Neuronal stem cell (in vitro differentiated cells): ENCODE measurements around the gene AVL9. TPM values are rescaled to one million over a fixed set of nuclear protein-coding genes. Genes with fewer than 3 reads are reported as not detected.

Experiments used
- DNase-seq: peaks from one replicate; pipeline ENCODE4 v3.0.0-alpha.2; 2013; ENCODE audit warnings: low spot score
- H2AFZ ChIP-seq: one replicate; pipeline ENCODE4 v1.6.1; 2013; ENCODE audit warnings: mild to moderate bottlenecking, low read length, inconsistent platforms
- H2AK5ac ChIP-seq: 2 replicates; pipeline ENCODE4 v1.6.1; 2013; ENCODE audit warnings: low read depth, mild to moderate bottlenecking, inconsistent platforms, low read length, moderate library complexity, mixed read lengths
- H2BK120ac ChIP-seq: 2 replicates; pipeline ENCODE4 v1.6.1; 2013; ENCODE audit warnings: low read depth, mild to moderate bottlenecking, inconsistent platforms, low read length, moderate library complexity, mixed read lengths
- H2BK12ac ChIP-seq: one replicate; pipeline ENCODE4 v1.6.1; 2013; ENCODE audit warnings: low read length, inconsistent platforms
- H2BK15ac ChIP-seq: 2 replicates; pipeline ENCODE4 v1.6.1; 2013; ENCODE audit warnings: mild to moderate bottlenecking, low read length, inconsistent platforms, mixed read lengths
- H2BK5ac ChIP-seq: one replicate; pipeline ENCODE4 v1.6.1; 2013; ENCODE audit warnings: inconsistent platforms, mild to moderate bottlenecking, low read length, moderate library complexity
- H3K14ac ChIP-seq: one replicate; pipeline ENCODE4 v1.6.1; 2013; ENCODE audit warnings: low read length, inconsistent platforms
- H3K18ac ChIP-seq: 2 replicates; pipeline ENCODE4 v1.6.1; 2013; ENCODE audit warnings: low read length, inconsistent platforms
- H3K23ac ChIP-seq: 2 replicates; pipeline ENCODE4 v1.6.1; 2013; ENCODE audit warnings: low read depth, mild to moderate bottlenecking, mixed read lengths, low read length, inconsistent platforms; ENCODE audit not compliant: poor library complexity
- H3K27ac ChIP-seq: replicated peaks from 3 replicates; pipeline ENCODE4 v1.5.1; 2013; ENCODE audit warnings: low read length, inconsistent platforms
- H3K27me3 ChIP-seq, 3 experiments: 2 replicates each; pipeline ENCODE4 v1.6.1; 2013; ENCODE audit warnings: low read length in 3 of 3, mild to moderate bottlenecking in 2 of 3, inconsistent platforms in 1 of 3, low read depth in 1 of 3, mixed read lengths in 1 of 3, moderate library complexity in 1 of 3; ENCODE audit not compliant: control insufficient read depth in 3 of 3, insufficient read depth in 3 of 3
- H3K36me3 ChIP-seq, 2 donors: replicated peaks in 1 of 2; 2 replicates each; pipeline ENCODE4 v1.6.1; 2013; ENCODE audit warnings: low read length in 2 of 2; ENCODE audit not compliant: control insufficient read depth in 2 of 2, insufficient read depth in 2 of 2
- H3K4ac ChIP-seq: 2 replicates; pipeline ENCODE4 v1.6.1; 2013; ENCODE audit warnings: inconsistent platforms, mild to moderate bottlenecking, low read length, moderate library complexity
- H3K4me1 ChIP-seq, 2 donors: 1 replicate in 1 of 2; 2 replicates in 1 of 2; pipeline ENCODE4 v1.6.1; 2013; ENCODE audit warnings: low read length in 2 of 2, low read depth in 1 of 2; ENCODE audit not compliant: control insufficient read depth in 2 of 2, insufficient read depth in 1 of 2
- H3K4me2 ChIP-seq: one replicate; pipeline ENCODE4 v1.6.1; 2013; ENCODE audit warnings: mild to moderate bottlenecking, low read length, inconsistent platforms; ENCODE audit not compliant: insufficient read depth, poor library complexity, severe bottlenecking
- H3K4me3 ChIP-seq, 2 donors: 2 replicates each; pipeline ENCODE4 v1.5.1; 2013; ENCODE audit warnings: low read length in 2 of 2, mild to moderate bottlenecking in 2 of 2, inconsistent platforms in 1 of 2, moderate library complexity in 1 of 2
- H3K79me1 ChIP-seq: one replicate; pipeline ENCODE4 v1.6.1; 2013; ENCODE audit warnings: low read depth, mild to moderate bottlenecking, inconsistent platforms, low read length, moderate library complexity
- H3K9ac ChIP-seq: one replicate; pipeline ENCODE4 v1.6.1; 2013; ENCODE audit warnings: mild to moderate bottlenecking, low read depth, low read length, inconsistent platforms; ENCODE audit not compliant: poor library complexity
- H3K9me3 ChIP-seq, 2 donors: replicated peaks in 1 of 2; 2 replicates each; pipeline versions ENCODE3 to v1.6.1; 2013; ENCODE audit warnings: low read length in 2 of 2, mild to moderate bottlenecking in 2 of 2, inconsistent platforms in 1 of 2, low read depth in 1 of 2, mixed read lengths in 1 of 2, moderate library complexity in 1 of 2; ENCODE audit not compliant: control insufficient read depth in 2 of 2, insufficient read depth in 1 of 2
- H4K8ac ChIP-seq: one replicate; pipeline ENCODE4 v1.6.1; 2013; ENCODE audit warnings: low read depth, mild to moderate bottlenecking, inconsistent platforms, low read length, moderate library complexity
- H4K91ac ChIP-seq: one replicate; pipeline ENCODE4 v1.6.1; 2013; ENCODE audit warnings: low read length, low read depth, mild to moderate bottlenecking, inconsistent platforms; ENCODE audit not compliant: poor library complexity
- WGBS, 2 donors: extraction: QIAGEN DNeasy Blood & Tissue Kit; methylation state at CpG; one replicate each; pipeline ENCODE4 v1.1.7; 2013; ENCODE audit warnings: missing lambda C conversion rate in 2 of 2, mixed read lengths in 1 of 2; ENCODE audit not compliant: insufficient read length in 2 of 2, insufficient replicate concordance in 1 of 2; ENCODE audit errors: extremely low coverage in 2 of 2; 5-methylcytosine and 5-hydroxymethylcytosine counted together
- polyA plus RNA-seq, 2 experiments: library from polyadenylated mRNA; stranded (reverse); fragments of 200-250 nt; gene quantifications; one replicate each; pipeline ENCODE4 v1.2.3, GENCODE V29; 2013

Gene AVL9
- polyA plus RNA-seq (2013, experiment 1 of 2): 12.8 TPM
- polyA plus RNA-seq (2013, experiment 2 of 2): 12.2 TPM

- peak within 1 kb of the TSS; percentile 86 for H3K9ac ChIP-seq
- H3K4me2 ChIP-seq: peak within 1 kb of the TSS; percentile 78
- peaks cover 0 to 2% of the 10 kb centered on the region in 2 donors for H3K4me1 ChIP-seq
- no peak within 1 kb of the TSS for H3K4ac ChIP-seq
- no peak within 1 kb of the TSS for H2AK5ac ChIP-seq
- peak within 1 kb of the TSS; percentile 98 for H2AFZ ChIP-seq
- H3K18ac ChIP-seq: peak within 1 kb of the TSS; percentile 100
- no peak within 1 kb of the TSS for H3K14ac ChIP-seq
- H3K36me3 ChIP-seq: peaks cover 0 to 15% of the 10 kb centered on the region in 2 donors
- no CpG with 5 or more reads among the region's 67 CpGs for WGBS, 2 donors
- H3K4me3 ChIP-seq: peak within 1 kb of the TSS; percentile 98 to 100
- H3K79me1 ChIP-seq: peaks cover 4% of the 10 kb centered on the region
- H2BK15ac ChIP-seq: no peak within 1 kb of the TSS
- H3K27me3 ChIP-seq: no peaks in the 10 kb centered on the region
- peaks cover 0 to 8% of the 10 kb centered on the region in 2 donors for H3K9me3 ChIP-seq
- H3K23ac ChIP-seq: peak within 1 kb of the TSS; percentile 97
- H4K8ac ChIP-seq: no peak within 1 kb of the TSS
- H2BK120ac ChIP-seq: peak within 1 kb of the TSS; percentile 87
- no peak within 1 kb of the TSS for H2BK12ac ChIP-seq
- H3K27ac ChIP-seq: peak within 1 kb of the TSS; percentile 97
- no peak within 1 kb of the TSS for H2BK5ac ChIP-seq
- DNase-seq: peak; percentile 94
- H4K91ac ChIP-seq: peak within 1 kb of the TSS; percentile 92
These were observed at the start of gene AVL9 for GRCh38 chr7:32495298-32496051. Gene AVL9 (plus strand): TSS chr7:32495489. CDS start chr7:32495710, 221 bp downstream.

GRCh38 chr7:32447218-32447617 is 48.1 kb upstream of the AVL9 start:
- Histone ChIP-seq H2BK5ac (no peak overlapping the region), H4K91ac (no peak overlapping the region), H3K9ac (no peak overlapping the region), H3K27me3 (peaks cover 0 to 3% (median 0%) of the 10 kb centered on the region in 3 experiments), H3K4me3 (no peak overlapping the region), H2BK15ac (no peak overlapping the region), H2AFZ (no peak overlapping the region), H3K36me3 (no peaks in the 10 kb centered on the region), H3K27ac (no peak overlapping the region), H3K79me1 (no peaks in the 10 kb centered on the region), H4K8ac (no peak overlapping the region), H3K4me2 (no peak overlapping the region), H3K9me3 (peaks cover 0 to 2% of the 10 kb centered on the region in 2 donors), H3K4me1 (no peaks in the 10 kb centered on the region), H2AK5ac (no peak overlapping the region), H3K23ac (no peak overlapping the region), H3K18ac (no peak overlapping the region), H2BK12ac (no peak overlapping the region), H3K4ac (no peak overlapping the region), H3K14ac (no peak overlapping the region), H2BK120ac (no peak overlapping the region)
- WGBS, 2 donors: no CpG with 5 or more reads among the region's 2 CpGs
- DNase-seq: no peak

- Histone ChIP-seq H3K23ac (no peak overlapping the region), H2BK120ac (no peak overlapping the region), H3K9ac (no peak overlapping the region), H3K4me1 (no peaks in the 10 kb centered on the region), H3K9me3 (peaks cover 0 to 3% of the 10 kb centered on the region in 2 donors), H2AK5ac (no peak overlapping the region), H2BK5ac (no peak overlapping the region), H3K27me3 (peaks cover 0 to 3% (median 0%) of the 10 kb centered on the region in 3 experiments), H3K4me3 (no peak overlapping the region), H2BK12ac (no peak overlapping the region), H3K14ac (no peak overlapping the region), H4K91ac (no peak overlapping the region), H3K27ac (no peak overlapping the region), H2AFZ (no peak overlapping the region), H3K18ac (no peak overlapping the region), H2BK15ac (no peak overlapping the region), H3K79me1 (no peaks in the 10 kb centered on the region), H3K4ac (no peak overlapping the region), H3K36me3 (no peaks in the 10 kb centered on the region), H3K4me2 (no peak overlapping the region), H4K8ac (no peak overlapping the region)
- no CpG with 5 or more reads among the region's 8 CpGs for WGBS, 2 donors
- DNase-seq: no peak
These were observed 41.8 kb upstream of the AVL9 start for GRCh38 chr7:32453341-32454011.

GRCh38 chr7:32458025-32458424 is 37.3 kb upstream of the AVL9 start:
- Histone ChIP-seq H4K91ac (no peak overlapping the region), H3K14ac (no peak overlapping the region), H3K79me1 (no peaks in the 10 kb centered on the region), H3K4me1 (no peaks in the 10 kb centered on the region), H3K9ac (no peak overlapping the region), H3K18ac (no peak overlapping the region), H4K8ac (no peak overlapping the region), H2BK15ac (no peak overlapping the region), H3K4ac (no peak overlapping the region), H3K4me3 (no peak overlapping the region), H2AFZ (no peak overlapping the region), H2AK5ac (no peak overlapping the region), H3K9me3 (peaks cover 0 to 3% of the 10 kb centered on the region in 2 donors), H3K27ac (no peak overlapping the region), H2BK120ac (no peak overlapping the region), H3K4me2 (no peak overlapping the region), H3K36me3 (no peaks in the 10 kb centered on the region), H3K27me3 (no peaks in the 10 kb centered on the region), H3K23ac (no peak overlapping the region), H2BK5ac (no peak overlapping the region), H2BK12ac (no peak overlapping the region)
- DNase-seq: no peak
- WGBS, 2 donors: no CpG with 5 or more reads among the region's 3 CpGs
